RKO (cell line): ENCODE results near the gene SLC25A33.

Experiments used
- DNase-seq: peaks from one replicate; pipeline ENCODE4 v3.0.0-alpha.2; 2016; ENCODE audit warnings: low spot score

Gene SLC25A33

GRCh38 chr1:9600861-9601834 is 61.9 kb downstream of the SLC25A33 start:
- DNase-seq, result no peak

GRCh38 chr1:9601942-9602793 is 62.9 kb downstream of the SLC25A33 start:
- DNase-seq, result no peak

GRCh38 chr1:9602794-9603167 is 63.5 kb downstream of the SLC25A33 start:
- DNase-seq, result no peak

GRCh38 chr1:9603307-9603706 is 64.0 kb downstream of the SLC25A33 start:
- no peak for DNase-seq

- DNase-seq, result no peak
Observed at GRCh38 chr1:9603766-9604753, 64.8 kb downstream of the SLC25A33 start.

- DNase-seq, result no peak
Observed at GRCh38 chr1:9604836-9605235, 65.6 kb downstream of the SLC25A33 start.

GRCh38 chr1:9605946-9606455 is 66.7 kb downstream of the SLC25A33 start:
- DNase-seq, result no peak

- DNase-seq, result no peak
Observed at GRCh38 chr1:9606458-9606857, 67.2 kb downstream of the SLC25A33 start.

GRCh38 chr1:9606948-9607347 is 67.7 kb downstream of the SLC25A33 start:
- DNase-seq, result no peak

- DNase-seq, result no peak
Observed at GRCh38 chr1:9607352-9607751, 68.1 kb downstream of the SLC25A33 start.

GRCh38 chr1:9609998-9610397 is 70.7 kb downstream of the SLC25A33 start:
- no peak for DNase-seq

GRCh38 chr1:9610548-9610947 is 71.3 kb downstream of the SLC25A33 start:
- DNase-seq, result no peak

GRCh38 chr1:9611716-9612115 is 72.5 kb downstream of the SLC25A33 start:
- DNase-seq, result no peak

GRCh38 chr1:9612162-9612845 is 73.0 kb downstream of the SLC25A33 start:
- DNase-seq, result no peak

- no peak for DNase-seq
Observed at GRCh38 chr1:9612871-9613624, 73.8 kb downstream of the SLC25A33 start.

GRCh38 chr1:9613625-9614299 is 74.5 kb downstream of the SLC25A33 start:
- no peak for DNase-seq

GRCh38 chr1:9615316-9616063 is 76.2 kb downstream of the SLC25A33 start:
- DNase-seq, result peak; percentile 76

GRCh38 chr1:9618909-9619679 is 79.8 kb downstream of the SLC25A33 start:
- no peak for DNase-seq
